SH-SY5Y (cell line): ENCODE results near the gene NRAP.

Experiments
- GATA2 ChIP-seq: IDR thresholded peaks from 2 replicates; pipeline ENCODE4 v1.6.1; 2011; ENCODE audit warnings: mild to moderate bottlenecking, low read depth, low read length
- GATA3 ChIP-seq: IDR thresholded peaks from 2 replicates; pipeline ENCODE4 v1.6.1; 2011; ENCODE audit warnings: low read depth, mild to moderate bottlenecking, low read length, moderate library complexity

NRAP gene

DNA sequence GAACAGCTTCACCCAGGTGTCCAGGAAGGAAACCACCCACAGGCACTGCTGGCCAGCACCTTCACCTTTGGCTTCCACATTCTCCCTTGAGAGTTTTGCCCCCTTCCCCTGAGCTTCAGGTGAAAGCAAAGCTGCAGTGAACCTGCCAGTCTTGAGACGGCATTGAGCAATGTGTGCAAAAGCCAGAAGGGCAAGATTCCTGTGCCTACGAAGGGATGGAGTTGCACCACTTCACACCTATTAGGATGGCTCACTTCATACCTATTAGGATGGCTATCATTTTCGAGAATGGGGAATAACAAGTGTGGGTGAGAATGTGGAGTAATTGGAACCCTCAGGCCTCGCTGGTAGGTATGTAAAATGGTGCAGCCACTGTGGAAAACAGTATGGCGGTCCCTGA lies 103.8 kb downstream of the NRAP start:
- no peak for TF ChIP-seq GATA3
- TF ChIP-seq GATA2, result no peak

DNA sequence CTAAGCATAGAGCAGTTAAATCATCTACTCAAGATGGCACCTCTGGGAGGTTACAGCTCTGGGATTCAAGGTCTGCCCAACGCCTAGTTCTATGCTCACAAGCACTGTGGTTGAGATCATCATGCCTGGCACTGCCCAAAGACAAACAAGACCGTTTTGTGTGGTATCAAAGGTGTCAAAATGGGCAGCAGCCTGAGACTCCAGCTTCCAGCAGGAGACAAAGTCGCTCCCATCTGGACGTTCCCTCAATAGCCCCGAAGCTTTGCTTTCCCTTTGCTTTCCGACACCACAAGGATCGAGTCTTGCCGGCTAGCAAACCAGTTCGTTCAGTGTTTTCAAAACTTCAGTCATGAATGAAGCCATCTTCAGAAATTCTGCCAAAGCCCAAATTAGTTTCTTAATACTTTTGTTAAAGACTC lies 105.9 kb downstream of the NRAP start:
- TF ChIP-seq GATA2 (no peak), GATA3 (no peak)

DNA sequence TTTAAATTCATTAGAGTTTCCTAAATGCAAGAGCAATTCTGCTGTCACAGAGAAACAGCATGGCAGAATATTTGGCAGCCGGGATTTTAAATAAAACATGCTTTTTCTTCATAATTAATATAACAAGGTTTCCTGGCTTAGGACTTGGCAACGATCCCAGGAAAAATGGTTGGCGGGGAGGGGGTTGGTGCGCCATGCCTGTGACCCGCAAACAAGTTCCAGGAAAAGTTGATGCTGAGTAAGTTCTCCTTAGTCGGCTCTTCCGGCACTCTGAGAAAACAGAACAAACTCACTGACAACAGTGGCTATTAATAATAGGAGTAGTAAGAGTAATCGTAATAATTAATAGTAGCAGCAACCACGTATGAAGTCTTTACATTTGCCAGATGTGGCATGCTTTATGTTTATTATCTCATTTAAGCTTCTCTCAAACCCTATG lies 106.4 kb downstream of the NRAP start:
- TF ChIP-seq GATA2 (no peak), GATA3 (no peak)

DNA sequence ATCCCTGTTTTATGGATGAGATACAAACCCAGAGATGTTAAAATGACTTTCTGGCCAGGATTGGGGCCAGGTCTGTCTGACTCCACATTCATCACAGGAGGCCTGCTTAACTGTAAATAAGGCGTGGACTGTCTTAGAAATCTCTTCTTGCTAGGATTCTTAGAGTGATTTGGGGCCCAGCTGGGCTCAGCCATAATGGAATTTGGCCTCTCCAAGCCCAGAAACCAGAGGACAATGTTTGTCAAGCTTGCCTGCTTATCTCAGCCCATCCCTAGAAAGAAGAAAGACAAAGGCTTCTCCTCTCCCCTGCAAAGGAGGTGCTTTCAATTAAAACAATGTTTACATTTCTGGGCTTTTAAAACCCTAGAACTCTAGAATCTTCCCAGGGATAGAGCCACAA lies 108.1 kb downstream of the NRAP start:
- TF ChIP-seq GATA3, result no peak
- TF ChIP-seq GATA2, result no peak

DNA sequence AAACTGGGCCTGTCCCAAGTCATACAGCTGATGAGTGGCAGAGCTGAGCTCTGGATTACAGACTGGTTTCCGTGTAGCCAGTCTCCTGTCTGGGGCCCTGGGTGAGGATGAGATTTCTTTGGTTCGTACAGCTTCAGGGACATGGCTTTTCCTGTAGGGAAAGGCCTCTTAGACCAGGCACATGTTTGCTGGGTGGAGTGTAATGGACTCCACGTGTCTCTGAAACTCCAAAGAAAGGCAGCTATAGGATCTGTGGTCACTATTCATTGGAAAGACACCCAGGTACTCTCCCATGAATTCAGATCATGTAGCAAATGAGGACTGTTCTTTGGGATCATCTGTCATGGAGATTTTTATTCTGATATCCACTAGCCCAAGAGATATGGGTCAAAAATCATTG lies 108.6 kb downstream of the NRAP start:
- TF ChIP-seq GATA2, result no peak
- no peak for TF ChIP-seq GATA3

DNA sequence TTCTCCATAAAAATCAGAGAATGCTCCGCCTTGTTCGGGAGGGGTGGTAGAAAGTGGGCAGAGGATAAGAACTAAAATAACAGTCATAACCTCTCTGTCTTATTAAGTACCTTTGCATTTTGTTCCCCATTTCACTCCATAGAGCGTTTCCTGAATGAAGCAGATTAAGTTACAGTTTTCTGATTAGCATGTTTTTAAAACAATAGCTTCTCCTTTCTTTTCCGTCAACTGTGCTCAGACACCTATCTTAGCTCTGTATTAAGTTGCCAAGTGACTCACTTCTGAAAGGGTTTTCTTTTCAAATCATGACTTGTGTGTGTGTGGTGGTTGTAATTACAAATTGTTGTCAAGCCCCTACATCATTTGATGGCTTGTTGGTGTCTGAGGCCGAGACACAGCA lies 109.6 kb downstream of the NRAP start:
- no peak for TF ChIP-seq GATA3
- TF ChIP-seq GATA2, result no peak

DNA sequence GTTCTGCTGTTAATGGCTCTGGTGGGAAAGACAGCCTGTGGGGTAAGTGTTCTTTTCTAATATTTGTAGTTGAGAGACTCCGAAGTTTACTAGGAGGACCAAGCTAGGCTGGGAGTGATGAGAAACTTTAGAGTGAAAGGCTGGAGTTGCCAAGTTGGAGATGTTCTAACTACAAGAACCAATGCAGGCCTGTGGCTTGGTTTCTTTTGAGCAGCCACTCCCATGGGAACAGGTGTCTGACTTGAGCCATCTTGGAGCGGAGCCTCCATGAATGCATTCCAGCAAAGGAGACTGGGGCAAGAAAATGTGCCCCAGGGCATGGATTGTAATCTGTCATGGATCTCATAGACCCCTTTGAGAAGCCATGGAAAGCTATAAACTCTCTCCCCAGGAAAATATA lies 110.7 kb downstream of the NRAP start:
- no peak for TF ChIP-seq GATA3
- TF ChIP-seq GATA2, result no peak

DNA sequence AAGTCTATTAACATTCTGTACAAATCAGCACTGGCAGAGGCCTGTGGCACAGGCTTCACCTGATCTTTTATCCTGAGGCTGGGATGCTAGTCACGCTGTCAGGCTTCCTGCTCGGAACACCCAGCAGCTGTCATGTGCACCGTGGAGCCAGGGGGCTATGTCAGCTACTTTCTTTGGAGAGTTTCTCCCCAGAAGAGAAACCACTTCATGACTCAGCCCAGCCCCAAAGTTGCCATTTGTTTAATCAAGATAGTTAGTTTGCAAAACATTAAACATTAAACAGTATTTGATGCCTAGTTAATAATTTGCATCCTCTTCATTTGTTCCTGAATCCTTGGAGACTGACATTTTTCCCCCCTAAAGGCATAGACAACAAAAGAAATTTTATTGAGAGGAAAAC lies 111.1 kb downstream of the NRAP start, which contains the start of gene HABP2:
HABP2 (plus strand) TSS at position 353 of the 400 bp plus-strand sequence. CDS start 69 bp downstream, outside the sequence.
- TF ChIP-seq GATA2 (no peak), GATA3 (no peak)

DNA sequence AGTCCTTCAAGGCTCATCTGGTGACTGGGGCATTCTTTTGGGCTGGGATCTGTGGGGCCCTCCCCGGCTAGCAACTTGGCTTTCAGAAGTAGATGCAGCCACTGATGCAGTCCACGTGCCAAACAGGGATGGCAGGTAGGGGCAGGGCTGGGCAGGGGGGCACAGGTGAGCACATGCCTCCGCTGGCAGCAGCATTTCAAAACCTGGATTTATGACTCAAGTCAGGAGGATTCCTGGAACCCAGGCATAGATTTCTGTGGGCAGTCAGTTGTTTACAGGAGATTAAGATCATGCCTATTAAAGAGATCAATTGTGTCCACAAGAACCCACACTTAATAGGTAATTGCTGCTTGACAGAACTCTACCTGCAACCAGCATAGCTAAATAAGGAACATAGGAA lies 111.8 kb downstream of the NRAP start:
- TF ChIP-seq GATA2 (no peak), GATA3 (no peak)

DNA sequence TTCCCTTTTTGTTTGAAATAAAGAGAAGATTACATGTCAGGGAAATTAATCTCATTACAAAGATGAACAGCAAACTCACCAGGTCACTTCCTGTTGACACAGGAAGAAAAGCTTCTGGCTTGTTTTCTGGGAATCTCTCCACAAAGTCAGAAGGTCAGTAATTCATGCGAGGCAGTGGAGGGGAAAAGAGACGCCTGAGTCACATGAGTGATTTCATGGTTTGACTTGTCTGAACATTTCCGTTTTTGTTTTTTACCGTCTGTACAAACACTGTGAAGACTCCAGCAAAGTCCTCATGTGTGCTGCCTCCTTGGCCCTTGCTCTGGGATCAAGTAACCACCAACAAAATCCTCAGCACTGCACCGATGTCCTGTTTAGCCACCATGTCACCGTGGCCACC lies 113.5 kb downstream of the NRAP start:
- TF ChIP-seq GATA2 (no peak), GATA3 (no peak)

DNA sequence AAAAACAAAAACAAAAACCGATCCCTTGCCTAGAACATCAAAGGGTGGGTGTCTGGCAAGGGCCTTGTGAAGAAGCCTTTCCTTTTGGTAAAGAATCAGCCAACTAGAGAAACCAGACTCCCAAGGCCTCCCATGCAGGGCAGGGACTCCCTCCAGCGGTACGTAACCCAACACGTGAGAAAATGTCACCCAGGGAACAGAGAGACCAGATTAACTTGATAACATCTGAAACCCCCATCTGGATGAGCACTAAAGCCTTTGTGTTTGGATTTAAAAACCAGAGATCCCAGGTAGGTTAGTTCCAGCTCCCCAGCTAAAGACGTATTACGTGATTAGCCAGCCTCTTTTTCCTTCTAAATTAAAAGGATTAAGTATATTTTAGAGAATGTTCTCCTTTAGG lies 114.0 kb downstream of the NRAP start:
- TF ChIP-seq GATA2 (peak; percentile 68), GATA3 (peak; percentile 29; the same call in 1 of the 2 replicates)

DNA sequence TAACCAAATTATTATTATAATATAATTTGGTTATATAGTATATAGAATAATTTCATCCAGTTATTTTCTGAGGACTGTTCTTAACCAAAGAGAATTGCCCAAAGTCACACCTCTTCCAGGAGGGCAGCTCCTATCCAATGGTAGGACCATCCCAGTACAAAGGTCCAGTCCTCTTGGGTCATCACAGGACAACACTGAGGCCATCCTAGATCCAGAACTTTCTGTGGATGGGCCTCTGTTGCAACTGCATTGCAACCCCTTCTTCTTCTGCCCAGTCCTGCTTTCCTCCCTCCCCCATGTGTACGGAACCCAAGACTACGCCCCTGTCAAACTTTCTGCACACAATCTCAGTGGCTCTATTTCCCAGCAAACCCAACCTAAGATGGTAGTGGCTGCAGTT lies 116.4 kb downstream of the NRAP start:
- TF ChIP-seq GATA2 (no peak), GATA3 (no peak)

DNA sequence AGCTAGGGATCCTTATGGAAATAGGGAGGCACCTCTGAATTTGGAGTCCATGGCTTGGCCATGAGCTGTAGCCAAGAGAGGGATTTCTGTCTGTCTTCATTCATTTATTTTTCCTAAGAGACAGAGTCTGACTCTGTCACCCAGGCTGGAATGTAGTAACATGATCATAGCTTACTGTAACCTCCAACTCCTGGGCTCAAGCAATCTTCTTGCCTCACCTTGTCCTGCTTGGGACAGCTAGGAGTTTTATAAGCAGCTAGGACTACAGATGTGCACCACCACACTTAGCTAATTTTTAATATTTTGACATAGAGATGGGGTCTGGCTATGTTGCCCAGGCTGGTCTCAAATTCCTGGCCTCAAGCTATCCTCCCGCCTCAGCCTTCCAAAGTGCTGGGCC lies 119.4 kb downstream of the NRAP start:
- TF ChIP-seq GATA3 (no peak), GATA2 (no peak)

DNA sequence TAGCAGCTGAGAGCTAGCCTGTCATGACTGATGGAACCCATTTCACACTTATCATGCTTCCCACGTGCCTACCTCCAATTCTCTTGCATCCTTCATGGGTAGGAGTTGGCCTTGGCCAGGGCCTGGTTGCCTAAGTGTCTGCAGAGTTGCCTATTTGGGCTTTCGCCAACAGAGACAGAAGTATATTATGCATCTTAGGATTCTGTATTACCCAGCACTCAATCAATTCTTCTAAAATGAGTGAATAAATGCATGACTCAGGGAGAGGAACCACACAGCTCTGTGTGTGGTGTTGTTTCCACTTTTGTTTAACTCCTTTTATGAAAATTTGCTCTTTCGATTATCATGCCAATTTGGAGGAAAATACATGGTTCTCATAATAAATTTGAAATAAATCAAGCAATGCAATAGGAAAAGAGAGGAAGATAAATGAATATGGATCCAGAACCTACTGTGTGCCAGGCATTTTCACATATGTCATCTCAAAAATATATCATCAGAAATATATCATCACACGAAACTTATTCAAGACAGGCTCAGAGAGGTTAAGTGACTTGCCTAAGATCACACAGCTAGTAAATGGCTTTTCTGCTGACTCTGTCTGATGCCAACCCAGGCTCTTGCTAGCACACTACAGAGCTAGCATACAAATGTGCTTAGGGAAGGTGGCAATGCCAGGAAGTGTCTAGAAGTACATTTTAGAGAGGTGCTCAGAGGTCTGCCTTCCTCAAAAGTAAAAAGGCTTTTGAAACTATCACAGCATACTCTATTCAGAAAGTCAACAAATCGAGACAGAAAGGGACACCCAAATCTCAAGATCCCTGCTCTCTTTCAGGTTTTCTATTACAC lies 120.5 kb downstream of the NRAP start:
- no peak for TF ChIP-seq GATA3

DNA sequence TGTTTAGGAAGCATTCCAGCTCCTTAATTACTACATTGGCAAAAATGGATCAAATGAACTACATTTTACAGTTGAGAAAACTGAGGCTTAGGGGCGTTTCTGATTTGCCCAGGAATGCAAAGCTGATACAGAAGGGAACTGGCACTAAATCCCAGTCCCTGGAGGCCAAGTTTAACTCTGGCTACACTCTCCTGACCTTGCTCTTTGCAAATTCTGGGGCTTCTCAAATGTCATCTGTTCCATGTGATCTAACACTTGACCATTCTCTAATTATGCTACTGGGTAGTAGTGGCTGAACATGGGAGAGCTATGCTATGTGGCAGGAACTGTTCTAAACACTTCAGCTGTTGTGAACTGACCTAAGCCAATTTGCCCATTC lies 122.3 kb downstream of the NRAP start:
- TF ChIP-seq GATA3 (no peak), GATA2 (no peak)

DNA sequence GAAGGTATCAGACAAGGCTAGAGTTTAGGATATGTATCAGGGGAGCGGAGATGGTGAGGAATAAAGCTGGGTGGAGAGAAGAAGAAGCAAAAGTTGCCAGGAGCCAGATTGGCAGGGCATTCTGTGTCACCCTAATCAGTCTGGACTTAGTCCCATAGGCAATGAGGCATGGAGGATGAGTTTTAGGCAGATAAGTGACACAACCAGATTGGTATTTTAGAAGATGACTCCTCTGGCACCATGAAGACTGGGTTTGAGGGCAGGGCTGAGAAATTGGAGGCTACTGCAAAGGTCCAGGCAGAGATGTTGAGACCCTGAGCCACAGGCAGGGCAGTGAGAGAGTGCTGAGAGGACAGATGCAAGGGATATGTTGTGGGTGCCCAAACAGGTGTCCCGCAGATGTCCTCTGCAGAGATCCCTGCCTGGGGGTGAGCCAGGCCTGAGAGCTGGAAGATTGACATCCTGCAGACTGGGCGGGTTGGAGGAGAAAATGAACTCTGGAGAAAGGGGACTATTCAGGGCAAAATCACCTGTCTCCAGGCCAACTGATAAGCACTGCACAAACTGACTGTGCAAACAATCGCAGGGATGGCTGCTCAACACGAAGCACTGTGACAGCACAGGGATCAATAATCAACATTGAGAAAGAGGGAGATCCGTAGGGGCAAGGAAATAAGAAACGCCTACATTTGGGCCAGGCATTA lies 122.8 kb downstream of the NRAP start:
- TF ChIP-seq GATA2 (no peak), GATA3 (no peak)
